Measurements from ENCODE around the gene KCTD13.

DNA sequence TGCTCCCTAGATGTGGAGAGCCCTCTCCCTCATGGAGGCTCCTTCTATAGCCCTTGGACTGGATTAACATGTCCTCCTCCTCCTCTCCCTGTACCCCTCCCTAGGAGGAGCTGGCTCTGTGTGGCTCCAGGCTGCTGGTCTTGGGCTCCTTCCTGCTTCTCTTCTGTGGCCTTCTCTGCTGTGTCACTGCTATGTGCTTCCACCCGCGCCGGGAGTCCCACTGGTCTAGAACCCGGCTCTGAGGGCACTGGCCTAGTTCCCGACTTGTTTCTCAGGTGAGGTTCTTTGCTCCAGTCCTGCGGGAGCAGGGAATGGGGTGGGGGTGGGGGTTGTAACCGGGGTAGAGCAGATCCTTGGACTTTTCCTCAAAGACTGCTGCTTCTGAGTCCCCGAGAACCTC lies 45.3 kb upstream of the KCTD13 start:
- TF ChIP-seq POLR2A (IDR thresholded peaks at IDR 0.05) = no peak
- TF ChIP-seq, protein P1, sequence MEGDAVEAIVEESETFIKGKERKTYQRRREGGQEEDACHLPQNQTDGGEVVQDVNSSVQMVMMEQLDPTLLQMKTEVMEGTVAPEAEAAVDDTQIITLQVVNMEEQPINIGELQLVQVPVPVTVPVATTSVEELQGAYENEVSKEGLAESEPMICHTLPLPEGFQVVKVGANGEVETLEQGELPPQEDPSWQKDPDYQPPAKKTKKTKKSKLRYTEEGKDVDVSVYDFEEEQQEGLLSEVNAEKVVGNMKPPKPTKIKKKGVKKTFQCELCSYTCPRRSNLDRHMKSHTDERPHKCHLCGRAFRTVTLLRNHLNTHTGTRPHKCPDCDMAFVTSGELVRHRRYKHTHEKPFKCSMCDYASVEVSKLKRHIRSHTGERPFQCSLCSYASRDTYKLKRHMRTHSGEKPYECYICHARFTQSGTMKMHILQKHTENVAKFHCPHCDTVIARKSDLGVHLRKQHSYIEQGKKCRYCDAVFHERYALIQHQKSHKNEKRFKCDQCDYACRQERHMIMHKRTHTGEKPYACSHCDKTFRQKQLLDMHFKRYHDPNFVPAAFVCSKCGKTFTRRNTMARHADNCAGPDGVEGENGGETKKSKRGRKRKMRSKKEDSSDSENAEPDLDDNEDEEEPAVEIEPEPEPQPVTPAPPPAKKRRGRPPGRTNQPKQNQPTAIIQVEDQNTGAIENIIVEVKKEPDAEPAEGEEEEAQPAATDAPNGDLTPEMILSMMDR (IDR thresholded peaks at IDR 0.05) = no peak
